Brain pericyte (primary cell): ENCODE measurements around the gene RCBTB1.

Source experiments
- DNase-seq: peaks from one replicate; pipeline ENCODE4 v3.0.0-alpha.2; 2012; ENCODE audit warnings: low read depth, low spot score

The RCBTB1 gene

DNA sequence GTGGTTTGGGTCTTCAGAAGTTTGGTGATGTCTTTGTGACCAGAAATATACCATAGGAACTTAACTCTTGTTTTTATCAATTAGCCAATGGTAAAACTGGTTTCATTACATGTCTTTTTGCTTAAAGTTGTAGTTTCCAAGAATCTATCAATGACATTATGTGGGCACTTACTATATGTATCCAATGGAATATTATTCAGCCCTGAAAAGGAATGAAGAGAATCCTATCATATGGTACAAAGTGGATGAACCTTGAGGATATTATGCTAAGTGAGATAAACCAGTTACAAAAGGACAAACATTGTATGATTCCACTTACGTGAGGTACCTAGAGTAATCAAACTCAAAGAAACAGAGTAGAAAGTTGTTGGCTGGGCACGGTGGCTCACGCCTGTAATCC, 26.4 kb downstream of the RCBTB1 start:
- DNase-seq: no peak

DNA sequence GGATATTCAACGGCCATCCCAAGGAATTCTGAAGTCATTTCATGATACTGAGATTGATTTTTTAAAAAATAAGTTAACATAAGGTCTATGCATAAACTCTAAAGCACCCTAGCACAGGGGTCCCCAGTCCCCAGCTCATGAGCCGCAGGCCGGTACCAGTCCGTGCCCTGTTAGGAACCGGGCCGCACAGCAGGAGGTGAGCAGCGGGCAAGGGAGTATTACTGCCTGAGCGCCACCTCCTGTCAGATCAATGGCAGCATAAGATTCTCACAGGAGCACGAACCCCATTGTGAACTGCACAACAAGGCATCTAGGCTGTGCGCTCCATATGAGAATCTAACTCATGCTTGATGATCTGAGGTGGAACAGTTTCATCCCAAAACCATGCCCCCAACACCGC, 31.0 kb downstream of the RCBTB1 start:
- no peak for DNase-seq

DNA sequence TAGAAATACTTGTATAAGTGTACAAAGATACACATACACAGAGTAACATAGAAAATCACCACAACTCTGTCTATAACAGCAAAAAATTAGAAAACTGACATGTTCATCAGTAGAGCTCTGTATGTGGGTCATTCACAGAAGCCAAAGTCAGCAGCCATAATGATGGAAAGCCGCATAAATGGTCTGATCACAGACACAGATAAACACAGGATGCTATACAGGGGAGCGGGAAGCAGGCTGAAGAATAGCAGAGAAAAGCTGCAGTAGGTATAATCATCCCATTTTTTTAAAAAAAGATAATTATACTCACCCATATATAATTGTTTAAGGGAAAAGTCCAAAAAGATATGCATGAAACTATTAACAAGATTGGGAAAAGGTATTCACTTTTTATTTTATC, 31.5 kb downstream of the RCBTB1 start:
- no peak for DNase-seq

DNA sequence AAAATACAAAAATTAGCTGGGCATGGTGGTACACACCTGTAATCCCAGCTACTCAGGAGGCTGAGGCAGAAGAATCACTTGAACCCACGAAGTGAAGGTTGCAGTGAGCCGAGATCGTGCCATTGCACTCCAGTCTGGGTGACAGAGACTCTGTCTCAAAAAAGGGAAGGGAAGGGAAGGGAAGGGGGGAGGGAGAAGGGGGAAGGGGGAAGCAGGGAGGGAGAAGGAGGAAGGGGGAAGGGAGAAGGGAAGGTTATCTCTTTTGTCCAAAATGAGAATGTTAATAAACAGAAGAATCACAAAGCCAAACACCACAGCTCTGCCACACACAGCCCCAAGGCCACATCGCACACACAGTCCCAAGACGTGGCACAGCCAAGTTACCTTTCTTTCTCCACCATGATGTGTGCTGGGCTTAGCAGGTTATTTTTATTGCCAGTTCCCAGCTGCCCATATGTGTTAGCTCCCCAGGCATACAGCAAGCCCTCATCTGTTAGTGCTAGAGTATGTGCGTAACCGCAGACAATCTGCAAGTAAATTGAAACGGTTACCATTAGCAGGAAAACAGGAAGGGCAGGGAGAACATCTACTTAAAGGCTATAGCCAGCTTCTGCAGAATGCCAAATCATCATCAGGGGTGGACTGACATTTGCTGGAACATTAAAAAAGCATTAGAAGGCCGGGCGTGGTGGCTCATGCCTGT, 34.3 kb downstream of the RCBTB1 start:
- DNase-seq: no peak

DNA sequence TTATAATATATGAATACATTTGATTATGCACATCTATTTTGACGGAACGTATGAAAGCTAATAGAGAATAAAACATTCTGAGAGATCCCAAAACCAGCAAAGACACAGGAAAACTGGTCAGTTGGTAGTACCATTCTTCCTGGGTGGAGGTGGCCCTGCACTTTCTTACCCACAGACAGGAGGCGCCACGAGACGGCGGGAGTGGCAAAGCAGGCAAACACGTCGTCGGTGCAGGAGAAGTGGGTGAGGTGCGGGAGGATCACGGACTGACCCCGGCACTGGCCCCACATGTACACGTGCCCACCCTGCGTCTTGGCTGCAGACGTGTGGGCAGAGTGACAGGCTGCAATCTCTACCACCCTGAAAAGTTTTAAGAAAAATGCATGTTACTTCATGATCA, 36.1 kb downstream of the RCBTB1 start:
- DNase-seq: no peak

DNA sequence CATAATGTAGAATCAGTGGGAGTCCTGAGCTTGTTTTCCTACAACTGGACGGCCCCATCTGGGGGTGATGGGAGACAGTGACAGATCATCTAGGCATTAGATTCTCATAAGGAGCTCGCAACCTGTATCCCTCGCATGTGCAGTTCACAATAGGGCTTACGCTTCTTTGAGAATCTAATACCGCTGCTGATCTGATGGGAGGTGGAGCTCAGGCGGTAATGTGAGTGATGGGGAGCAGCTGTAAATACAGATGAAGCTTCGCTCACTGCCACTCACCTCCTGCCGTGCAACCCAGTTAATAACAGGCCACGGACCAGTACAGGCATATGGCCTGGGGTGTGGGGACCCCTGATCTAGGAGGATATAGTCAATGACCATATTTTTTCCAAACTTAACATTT, 38.8 kb downstream of the RCBTB1 start:
- no peak for DNase-seq

DNA sequence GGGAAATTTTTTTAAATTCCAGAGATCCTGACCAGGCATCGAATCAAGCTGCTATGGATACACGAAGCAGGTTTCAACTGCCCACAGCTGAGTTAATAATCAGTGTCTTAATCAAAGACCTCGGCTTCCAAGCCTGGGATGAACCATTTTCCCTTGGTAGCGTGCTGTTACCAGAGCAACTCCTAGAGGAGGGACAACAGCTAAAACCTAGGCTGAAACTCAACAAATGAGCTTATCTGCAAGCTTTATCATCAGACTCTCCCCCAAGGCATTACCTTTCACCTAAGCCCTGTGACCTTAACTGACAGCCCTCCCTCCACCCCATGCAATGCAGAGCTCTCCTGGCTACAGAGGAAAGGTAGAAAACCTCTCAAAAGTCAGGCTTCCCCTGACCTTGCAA, 39.7 kb downstream of the RCBTB1 start:
- DNase-seq: no peak

DNA sequence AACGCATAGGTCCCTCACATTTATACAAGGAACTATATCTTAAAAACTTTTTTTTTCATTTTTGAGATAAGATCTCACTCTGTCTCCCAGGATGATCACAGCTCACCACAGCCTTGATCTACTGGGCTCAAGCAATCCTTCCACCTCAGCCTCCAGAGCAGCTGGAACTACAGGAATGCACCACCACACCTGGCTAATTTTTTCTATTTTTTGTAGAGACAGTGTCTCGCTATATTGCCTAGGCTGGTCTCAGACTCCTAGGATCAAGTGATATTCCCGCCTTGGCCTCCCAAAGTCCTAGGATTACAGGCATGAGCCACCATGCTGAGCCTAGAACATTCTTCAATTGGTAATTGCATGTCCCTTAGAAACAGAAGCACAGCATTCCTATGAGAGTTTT, 41.7 kb downstream of the RCBTB1 start:
- no peak for DNase-seq

DNA sequence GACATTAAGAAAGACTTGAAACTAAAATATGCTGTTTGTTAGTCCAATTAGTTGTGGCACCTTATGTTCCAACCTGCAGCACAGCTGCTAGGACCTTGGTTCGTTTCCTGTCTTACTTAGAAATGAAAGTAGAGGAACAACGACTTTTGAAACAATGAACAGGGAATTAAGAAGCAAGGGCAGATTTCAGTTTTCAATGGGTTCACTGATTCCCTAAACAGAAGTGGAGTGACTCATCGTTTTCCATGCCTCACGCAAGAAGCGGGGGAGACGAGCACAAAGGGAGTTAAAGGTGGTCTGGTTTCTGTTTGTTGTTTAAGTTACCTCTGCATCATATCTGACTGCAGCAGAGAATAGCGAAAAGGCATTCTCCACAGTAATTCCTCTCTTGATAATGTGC, 44.8 kb downstream of the RCBTB1 start:
- DNase-seq: no peak

DNA sequence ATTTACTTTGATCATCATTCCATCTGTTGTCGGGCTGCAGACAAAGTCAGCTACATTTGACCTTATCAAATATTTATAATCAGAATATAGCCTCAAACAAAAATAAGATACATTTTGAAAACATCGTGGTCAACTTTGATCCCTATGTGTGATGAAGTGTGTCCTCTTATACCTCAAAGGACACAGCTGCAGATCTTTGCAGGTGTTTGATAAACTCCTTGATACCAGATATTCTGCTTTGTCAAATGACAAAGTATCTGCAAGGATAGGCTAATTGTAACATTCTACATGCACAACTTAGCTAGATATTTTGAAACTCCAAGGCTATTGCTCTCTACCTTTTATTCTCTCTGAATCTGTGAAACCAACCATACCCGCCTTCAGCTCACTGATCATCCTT, 45.6 kb downstream of the RCBTB1 start:
- DNase-seq: no peak

DNA sequence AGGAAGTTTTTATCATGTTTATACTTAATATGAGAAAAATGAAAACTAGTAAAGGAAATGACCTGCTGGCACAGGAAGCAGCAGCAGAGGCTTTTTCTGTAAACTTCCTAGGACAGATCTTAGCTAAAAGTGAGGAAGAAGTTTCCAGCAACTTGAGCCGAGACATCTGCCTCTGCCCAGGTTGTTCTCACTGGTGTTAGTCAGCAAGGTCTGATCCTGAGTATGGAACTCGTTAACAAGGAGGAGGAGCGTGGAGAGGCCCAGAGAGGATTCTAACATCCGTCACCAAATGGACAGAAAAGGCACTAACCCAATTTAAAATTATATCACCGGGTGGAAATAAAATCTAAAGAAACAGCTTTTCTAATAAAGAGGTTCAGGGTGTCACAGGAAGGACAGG, 46.0 kb downstream of the RCBTB1 start:
- no peak for DNase-seq

DNA sequence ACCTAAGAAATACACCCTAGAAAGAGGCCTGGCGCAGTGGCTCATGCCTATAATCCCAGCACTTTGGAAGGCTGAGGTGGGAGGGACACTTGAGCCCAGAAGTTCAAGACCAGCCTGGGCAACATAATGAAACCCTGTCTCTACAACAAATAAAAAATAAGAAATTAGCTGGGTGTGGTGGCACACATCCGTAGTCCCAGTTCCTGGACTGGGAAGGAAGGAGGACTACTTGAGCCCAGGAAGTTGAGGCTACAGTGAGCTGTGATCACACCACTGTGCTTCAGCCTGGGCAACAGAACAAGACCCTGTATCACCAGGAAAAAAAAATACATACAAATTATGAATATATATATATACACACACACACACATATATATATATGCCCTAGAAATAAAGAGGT, 47.0 kb downstream of the RCBTB1 start:
- DNase-seq: no peak

DNA sequence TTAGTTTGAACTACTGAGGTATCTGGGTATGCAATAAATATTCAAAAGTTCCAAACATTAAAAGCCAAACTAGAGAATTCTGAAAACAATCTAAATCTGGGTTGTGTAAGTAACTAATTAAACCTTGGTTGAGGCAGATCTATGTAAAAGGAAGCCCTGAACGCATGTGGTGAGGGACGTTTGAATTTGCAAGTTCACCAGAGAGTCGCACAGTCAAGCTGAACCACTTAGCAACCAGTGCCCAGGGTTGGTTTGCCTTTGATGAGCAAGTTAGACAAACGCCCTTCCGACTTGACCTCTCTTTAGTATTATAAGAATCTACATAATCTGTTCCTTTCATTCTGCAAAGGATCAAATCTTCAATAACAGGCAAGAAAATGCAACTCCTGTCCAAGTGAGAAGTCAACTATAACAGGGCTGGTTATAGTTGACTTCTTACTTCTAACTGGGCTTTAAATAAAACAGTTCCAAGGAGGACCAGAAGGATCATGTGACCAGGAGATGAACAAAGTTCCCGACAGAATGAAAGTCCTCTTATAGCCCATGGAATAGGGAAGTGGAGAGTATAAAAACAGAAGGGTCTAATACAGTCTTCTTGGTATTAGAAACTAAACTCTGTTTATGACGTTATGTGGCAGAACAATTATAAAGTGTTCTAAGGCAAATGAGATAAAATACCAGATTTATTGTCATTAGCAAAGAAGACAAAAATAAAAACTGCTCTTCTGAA, 49.0 kb downstream of the RCBTB1 start:
- no peak for DNase-seq

DNA sequence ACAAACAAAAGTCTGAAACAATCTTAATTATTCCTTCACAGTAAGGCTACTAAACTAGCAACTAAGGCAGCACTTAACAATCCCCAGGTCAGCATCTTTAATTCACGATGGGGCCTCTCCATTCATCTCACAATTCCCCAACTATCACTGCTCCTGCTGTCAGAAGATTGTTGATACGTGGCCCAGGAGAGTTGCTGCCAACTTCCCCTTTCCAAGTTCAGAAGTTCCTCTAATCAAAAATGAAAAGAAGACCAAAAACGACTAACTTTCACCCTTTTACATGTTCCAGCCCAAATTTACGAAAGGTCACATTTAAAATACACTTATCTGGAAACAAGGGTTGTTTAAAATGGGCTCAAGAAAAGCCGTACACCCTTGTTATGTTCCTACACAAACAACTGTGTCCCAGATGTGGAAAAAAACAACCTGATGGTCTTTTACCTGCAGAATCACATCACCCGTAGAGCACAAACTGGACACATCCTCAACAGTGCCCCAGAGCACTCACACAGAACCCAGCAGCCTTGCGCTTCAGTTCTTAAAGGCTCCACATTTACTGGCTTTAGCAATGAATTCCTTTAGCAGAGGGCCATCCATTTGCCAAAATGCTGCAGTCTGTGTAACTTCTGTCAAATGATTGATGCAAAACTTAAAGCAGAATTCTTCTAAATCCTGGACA, 51.6 kb downstream of the RCBTB1 start:
- DNase-seq: no peak

DNA sequence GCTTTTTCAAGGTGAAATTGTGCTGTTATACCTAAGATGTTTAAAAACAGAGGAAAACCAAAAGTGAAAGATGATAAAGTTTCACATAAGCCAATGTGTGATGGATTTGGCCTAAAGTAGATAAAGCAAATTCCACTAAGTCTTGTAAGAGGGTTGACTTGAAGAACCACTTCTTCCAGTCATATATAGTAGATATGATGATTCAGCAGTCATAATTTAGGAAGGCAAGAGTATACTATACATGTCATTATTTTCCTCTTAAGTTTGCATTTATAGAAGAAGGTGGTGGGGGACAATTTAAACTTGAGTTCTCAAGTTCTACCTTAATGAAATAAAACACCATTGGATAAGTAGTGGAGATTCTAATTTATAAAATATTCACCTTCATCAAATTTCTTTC, 52.3 kb downstream of the RCBTB1 start:
- no peak for DNase-seq

DNA sequence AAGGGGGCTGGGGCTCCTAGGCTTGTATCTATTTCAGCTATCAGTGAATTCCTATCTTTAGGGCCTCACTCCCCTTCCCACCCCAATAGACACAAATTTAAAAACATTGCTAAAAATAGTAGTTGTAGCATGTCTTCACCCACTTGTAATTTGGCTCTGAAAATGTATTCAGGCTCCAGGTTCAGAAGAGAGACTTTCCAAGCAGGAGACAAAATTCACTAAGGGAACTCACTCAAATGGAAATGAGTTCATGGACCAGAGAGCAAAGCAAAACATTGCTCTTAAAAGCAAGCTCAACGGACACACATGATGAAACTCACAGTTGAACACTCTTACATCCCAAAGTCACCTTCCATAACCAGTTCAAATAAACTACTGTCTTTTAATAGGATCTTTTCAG, 52.8 kb downstream of the RCBTB1 start:
- no peak for DNase-seq

DNA sequence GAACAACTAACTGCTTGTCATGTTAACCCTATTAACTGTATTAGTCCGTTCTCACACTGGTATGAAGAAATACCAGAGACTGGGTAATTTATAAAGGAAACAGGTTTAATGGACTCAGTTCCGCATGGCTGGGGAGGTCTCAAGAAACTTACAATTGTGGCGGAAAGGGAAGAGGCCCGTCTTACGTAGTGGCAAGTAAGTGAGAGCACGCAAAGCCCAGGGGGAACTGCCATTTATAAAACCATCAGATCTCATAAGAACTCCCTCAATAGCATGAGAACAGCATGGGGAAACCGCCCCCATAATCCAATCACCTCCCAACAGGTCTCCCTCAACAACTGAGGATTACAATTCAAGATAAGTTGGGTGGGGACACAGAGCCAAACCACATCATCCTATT, 54.9 kb downstream of the RCBTB1 start:
- no peak for DNase-seq

DNA sequence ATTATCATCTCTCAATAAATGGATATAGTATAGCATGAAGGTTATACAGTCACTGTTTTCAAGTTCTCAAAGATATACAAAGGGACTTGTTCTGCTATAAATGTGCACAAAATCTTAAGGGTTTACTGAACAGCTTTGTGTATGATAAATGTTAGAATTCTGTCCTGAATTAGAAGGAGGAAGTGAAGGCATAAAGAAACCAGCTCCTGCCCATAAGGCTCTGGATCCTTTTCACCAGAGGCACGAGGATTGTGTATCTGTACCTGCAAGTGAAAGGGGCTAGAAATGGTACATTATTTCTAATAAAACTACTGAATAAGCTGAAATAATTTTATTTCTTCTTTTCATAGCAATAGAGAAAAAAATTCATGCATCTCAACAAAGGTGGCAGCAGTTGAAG, 57.2 kb downstream of the RCBTB1 start:
- DNase-seq: no peak

DNA sequence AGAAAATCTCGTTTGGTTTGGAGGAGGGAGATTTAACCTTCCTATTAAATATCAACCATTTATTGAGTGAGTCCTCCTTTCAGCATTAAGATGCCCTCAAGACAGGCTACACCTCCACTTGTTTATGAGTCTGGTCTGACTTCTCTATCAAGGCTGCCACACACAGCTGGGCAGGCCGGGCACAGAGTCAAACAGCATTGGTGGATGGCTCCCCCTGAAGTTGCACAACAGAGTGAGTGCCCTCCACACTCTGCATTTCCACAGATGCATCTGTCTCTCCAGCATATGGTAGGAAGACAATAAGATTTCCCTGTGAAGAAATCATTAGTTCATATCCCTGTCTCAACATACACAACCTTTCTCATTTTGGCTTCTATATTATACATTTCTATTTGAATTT, 58.2 kb downstream of the RCBTB1 start:
- no peak for DNase-seq

DNA sequence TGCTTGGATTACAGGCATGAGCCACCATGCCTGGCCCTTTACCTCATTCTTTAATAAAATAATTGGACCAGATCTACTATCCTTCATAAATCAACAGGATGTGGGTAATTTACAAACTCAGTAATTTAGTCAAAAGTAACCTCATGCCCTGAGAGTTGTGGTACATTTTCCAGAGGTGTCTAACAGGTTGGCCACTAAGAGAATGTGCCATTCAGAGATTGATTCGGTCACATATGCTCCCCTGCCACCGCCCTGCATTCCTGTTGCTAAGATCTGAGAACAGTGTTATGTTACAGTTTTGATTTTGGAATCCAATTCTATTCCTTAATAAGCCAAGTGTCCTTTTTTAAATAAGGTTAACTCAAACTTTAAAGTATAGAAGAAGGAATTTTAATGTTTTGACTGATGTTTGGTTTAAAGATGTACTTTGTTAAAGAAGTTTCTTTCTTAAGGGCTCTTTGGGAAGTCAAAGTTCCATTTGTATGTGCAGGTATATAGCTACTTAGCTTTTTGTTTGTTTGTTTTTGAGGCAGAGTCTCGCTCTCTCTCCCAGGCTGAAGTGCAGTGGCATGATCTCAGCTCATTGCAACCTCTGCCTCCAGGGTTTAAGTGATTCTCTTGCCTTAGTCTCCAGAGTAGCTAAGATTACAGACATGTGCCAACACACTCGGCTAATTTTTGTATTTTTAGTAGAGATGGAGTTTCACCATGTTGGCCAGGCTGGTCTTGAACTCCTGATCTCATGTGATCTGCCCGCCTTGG, 60.4 kb downstream of the RCBTB1 start:
- DNase-seq: no peak

DNA sequence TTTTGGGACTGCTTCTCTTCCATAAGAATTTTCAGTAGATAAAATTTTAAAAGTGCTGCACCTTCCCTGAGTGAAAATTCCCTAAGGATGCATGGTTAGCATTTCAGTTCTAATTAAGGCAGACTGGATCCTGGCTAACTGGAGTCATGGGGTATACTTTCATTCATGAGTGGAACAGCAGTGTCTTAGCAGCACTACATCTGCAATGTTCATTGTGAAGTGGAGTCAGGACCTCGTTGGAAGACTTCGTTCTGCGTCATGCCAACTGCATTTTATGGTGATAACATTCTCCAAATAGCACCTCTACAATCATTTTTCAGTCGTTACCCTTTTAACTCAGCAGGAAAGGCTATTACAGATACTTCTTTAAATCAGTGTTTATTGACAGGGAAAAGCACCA, 64.1 kb downstream of the RCBTB1 start:
- no peak for DNase-seq

DNA sequence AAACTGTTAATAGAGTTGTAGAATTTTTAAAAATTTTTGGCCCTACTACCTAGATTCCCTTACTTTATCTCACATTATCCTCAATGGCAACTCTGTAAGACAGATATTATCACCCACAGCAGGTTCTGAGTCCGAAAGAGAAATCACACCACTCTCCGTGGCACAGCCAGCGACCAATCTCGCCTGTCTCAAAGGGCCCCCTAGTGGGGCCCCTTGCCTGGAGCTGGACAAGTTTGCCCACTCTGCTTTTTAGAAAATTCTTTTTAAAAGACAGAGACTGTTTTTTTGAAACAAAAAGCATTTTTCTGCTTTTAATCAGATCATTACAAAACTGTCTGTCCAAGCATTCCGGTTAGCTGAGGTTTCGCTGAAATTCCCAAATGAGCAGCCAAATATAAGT, 67.9 kb downstream of the RCBTB1 start:
- no peak for DNase-seq
